Mesothelial cell of epicardium (in vitro differentiated cells): Measurements from ENCODE around the gene CYB5R2. TPM values are rescaled to one million over a fixed set of nuclear protein-coding genes. Genes with fewer than 3 reads are reported as not detected.

Experiments used
- DNase-seq, 2 experiments: peaks; one replicate each; pipeline ENCODE4 v3.0.0; 2021; ENCODE audit warnings: low spot score in 2 of 2; ENCODE audit not compliant: unreplicated experiment in 2 of 2
- H3K27ac Mint-ChIP-seq: 2 replicates; pipeline ENCODE4 v1.8.0; 2021; ENCODE audit warnings: mixed read lengths
- H3K27me3 Mint-ChIP-seq: 2 replicates; pipeline ENCODE4 v1.8.0; 2021; ENCODE audit warnings: low read depth, mixed read lengths
- H3K36me3 Mint-ChIP-seq: 2 replicates; pipeline ENCODE4 v1.8.0; 2021; ENCODE audit warnings: mixed read lengths
- H3K4me1 Mint-ChIP-seq: 2 replicates; pipeline ENCODE4 v1.8.0; 2021; ENCODE audit warnings: mixed read lengths
- H3K4me3 Mint-ChIP-seq: 2 replicates; pipeline ENCODE4 v1.8.0; 2021; ENCODE audit warnings: mild to moderate bottlenecking, moderate library complexity, mixed read lengths
- H3K9me3 Mint-ChIP-seq: 2 replicates; pipeline ENCODE4 v1.8.0; 2021; ENCODE audit warnings: mixed read lengths
- total RNA-seq: library from RNA; stranded (reverse); gene quantifications from 3 replicates; pipeline ENCODE4 v1.2.1, GENCODE V29; 2021
- TF ChIP-seq, protein P1 (sequence below): fragments of 200-600 bp; sonication (generic); IDR thresholded peaks from one replicate; pipeline ENCODE4 v1.5.0; 2021; ENCODE audit warnings: antibody characterized with exemption; ENCODE audit not compliant: unreplicated experiment

CYB5R2 gene
- total RNA-seq, 1 donor from 2014 or later, result 74.4 TPM

DNA sequence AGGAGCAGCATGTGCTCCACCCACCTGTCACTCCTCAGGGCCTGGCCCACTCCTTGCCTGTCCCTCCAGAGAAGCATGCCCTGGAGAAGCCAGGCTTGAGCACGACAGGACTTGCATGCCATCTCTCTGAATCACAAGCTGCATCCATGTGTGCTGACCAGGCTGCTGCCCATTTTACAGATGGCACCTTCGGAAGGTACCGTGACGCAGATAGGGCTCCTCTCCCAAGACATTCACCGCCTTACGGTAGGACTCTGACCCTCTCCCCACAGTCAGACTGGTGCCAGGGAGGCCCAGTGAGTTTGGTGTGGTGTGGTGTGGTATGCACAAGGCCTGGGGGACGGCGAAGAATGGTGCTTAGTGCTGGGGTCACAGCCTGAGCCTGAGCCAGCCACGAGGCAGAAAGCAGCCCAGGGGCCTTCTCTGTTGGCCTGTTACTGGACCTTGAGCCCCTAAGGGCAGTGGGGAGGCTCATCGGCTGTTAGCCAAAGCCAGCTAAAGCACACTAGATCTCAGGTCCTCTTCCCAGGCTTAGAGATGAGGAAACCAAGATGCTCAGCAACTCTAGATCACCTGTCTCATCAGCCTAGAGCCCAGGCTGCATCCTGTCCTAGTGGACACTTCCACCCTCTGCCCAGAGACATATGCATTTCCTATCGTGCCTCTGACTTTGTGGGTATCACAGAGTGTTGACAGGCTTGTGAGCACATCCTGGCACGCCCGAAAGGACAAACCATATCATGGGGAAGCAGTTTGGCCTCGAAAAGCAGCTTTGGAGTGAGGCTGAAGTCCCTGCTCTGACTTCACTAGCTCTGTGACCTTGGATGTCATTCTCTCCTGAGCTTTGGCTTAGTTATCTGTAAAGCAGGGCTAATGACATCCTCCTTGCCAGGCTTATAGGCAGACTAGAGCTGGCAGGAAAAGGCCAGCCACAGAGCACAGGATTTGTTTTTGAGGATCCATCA is 17.8 kb downstream of the CYB5R2 start:
- Mint-ChIP-seq H3K4me3 (no peak overlapping the region), H3K9me3 (no peaks in the 10 kb centered on the region), H3K27me3 (no peaks in the 10 kb centered on the region), H3K36me3 (peaks cover 31% of the 10 kb centered on the region), H3K4me1 (peaks cover 6% of the 10 kb centered on the region), H3K27ac (no peak overlapping the region)
- no peak for DNase-seq
- TF ChIP-seq, protein P1, sequence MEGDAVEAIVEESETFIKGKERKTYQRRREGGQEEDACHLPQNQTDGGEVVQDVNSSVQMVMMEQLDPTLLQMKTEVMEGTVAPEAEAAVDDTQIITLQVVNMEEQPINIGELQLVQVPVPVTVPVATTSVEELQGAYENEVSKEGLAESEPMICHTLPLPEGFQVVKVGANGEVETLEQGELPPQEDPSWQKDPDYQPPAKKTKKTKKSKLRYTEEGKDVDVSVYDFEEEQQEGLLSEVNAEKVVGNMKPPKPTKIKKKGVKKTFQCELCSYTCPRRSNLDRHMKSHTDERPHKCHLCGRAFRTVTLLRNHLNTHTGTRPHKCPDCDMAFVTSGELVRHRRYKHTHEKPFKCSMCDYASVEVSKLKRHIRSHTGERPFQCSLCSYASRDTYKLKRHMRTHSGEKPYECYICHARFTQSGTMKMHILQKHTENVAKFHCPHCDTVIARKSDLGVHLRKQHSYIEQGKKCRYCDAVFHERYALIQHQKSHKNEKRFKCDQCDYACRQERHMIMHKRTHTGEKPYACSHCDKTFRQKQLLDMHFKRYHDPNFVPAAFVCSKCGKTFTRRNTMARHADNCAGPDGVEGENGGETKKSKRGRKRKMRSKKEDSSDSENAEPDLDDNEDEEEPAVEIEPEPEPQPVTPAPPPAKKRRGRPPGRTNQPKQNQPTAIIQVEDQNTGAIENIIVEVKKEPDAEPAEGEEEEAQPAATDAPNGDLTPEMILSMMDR, result no peak

DNA sequence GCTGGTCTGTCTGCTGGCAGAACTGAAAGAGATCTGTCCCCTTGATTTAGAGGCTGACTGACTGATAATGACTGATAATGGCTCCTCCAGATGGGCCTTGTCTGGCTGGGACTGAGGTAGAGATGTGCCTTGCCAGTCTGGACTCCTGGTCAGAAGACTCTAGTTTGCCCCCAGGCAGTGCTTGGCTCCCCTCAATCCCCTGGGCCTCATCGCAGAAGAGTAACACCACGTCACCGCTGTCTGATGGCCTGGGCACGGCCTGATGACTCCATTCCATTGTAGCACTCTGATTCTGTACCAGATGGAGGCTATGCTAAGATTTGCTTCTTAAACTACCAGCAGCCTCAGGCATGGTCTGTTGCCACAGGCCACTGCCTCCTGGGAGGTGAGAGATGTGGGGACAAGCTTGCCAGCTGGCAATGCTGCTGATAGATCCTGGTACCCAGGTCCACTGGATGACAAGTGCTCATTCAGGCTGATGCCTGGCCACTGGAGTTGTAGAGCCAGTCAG is 19.1 kb downstream of the CYB5R2 start:
- peak overlapping the region; percentile 26 for H3K27ac Mint-ChIP-seq
- no peak for DNase-seq
- H3K27me3 Mint-ChIP-seq, result no peaks in the 10 kb centered on the region
- no peaks in the 10 kb centered on the region for H3K9me3 Mint-ChIP-seq
- H3K4me3 Mint-ChIP-seq, result no peak overlapping the region
- peaks cover 43% of the 10 kb centered on the region for H3K36me3 Mint-ChIP-seq
- peaks cover 6% of the 10 kb centered on the region for H3K4me1 Mint-ChIP-seq
- TF ChIP-seq, protein P1, result no peak

DNA sequence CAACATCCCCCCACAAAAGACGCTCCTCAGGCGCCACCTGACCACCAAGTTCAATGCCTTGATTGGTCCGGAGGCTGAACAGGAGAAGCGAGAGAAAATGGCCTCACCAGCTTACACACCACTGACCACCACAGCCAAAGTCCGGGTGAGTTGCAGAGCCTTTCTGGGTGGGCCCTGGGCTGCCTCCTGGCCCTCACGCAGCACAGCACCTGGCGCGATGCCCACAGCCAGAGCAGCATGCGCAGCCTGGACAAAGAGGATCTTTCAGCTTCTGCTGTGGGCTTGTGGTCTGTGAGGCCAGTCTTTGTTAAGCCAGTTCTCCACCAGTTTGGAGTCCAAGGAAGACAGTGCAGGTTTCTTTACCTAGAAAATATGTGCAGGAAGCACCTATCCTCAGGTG is 21.6 kb downstream of the CYB5R2 start:
- H3K4me3 Mint-ChIP-seq, result no peak overlapping the region
- no peaks in the 10 kb centered on the region for H3K9me3 Mint-ChIP-seq
- TF ChIP-seq, protein P1, result no peak
- no peaks in the 10 kb centered on the region for H3K27me3 Mint-ChIP-seq
- H3K27ac Mint-ChIP-seq, result no peak overlapping the region
- peaks cover 45% of the 10 kb centered on the region for H3K36me3 Mint-ChIP-seq
- H3K4me1 Mint-ChIP-seq, result peaks cover 22% of the 10 kb centered on the region
- no peak for DNase-seq

DNA sequence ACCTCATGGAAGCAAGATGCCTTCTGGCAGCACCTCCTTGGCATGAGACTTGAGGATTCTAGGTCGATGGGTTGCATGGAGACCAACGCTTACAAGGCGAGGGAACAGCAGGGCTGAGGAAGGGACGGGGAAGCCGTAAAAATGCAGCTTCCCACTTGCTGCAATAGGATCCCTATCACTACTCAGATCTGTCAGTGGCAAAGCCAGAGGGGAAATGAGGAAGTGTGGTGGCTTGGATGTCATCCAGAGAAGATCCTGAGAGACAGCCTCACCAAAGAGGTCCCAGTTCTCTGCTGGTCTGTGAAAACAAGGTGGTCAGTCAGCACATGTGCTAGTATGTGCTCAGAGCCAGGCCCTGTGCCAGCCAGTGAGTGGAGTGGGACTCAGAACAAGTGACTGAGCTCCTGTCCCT is 22.2 kb downstream of the CYB5R2 start:
- Mint-ChIP-seq H3K27ac (no peak overlapping the region), H3K27me3 (no peaks in the 10 kb centered on the region), H3K4me1 (peaks cover 22% of the 10 kb centered on the region), H3K4me3 (no peak overlapping the region), H3K9me3 (no peaks in the 10 kb centered on the region), H3K36me3 (peaks cover 44% of the 10 kb centered on the region)
- TF ChIP-seq, protein P1, result no peak
- DNase-seq, result no peak

DNA sequence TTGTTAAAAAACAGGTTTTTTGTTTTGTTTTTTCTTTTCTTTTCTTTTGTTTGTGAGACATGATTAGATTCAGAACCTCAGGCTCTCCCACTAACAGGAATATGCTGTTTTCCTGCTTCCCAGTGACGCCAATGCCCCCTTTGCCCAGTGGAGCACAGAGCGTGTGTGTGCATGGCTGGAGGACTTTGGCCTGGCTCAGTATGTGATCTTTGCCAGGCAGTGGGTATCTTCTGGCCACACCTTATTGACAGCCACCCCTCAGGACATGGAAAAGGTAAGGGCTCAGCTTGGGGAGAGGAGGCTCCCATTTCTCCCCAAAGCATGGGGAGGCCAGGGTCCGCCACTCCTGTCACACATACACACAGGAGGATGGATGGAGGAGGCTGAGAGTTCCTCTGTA is 25.0 kb downstream of the CYB5R2 start:
- H3K4me3 Mint-ChIP-seq, result no peak overlapping the region
- H3K27ac Mint-ChIP-seq, result peak overlapping the region; percentile 58
- peaks cover 30% of the 10 kb centered on the region for H3K4me1 Mint-ChIP-seq
- TF ChIP-seq, protein P1, result no peak
- peaks cover 49% of the 10 kb centered on the region for H3K36me3 Mint-ChIP-seq
- no peaks in the 10 kb centered on the region for H3K27me3 Mint-ChIP-seq
- no peaks in the 10 kb centered on the region for H3K9me3 Mint-ChIP-seq
- no peak for DNase-seq
